OCI-M2 (cell line): ENCODE measurements around the gene DDX17.

Experiments used
- DNase-seq: peaks from one replicate; lab custom pipeline; 2025; ENCODE audit not compliant: unreplicated experiment; lab: John Stamatoyannopoulos, UW

DDX17 gene

DNA sequence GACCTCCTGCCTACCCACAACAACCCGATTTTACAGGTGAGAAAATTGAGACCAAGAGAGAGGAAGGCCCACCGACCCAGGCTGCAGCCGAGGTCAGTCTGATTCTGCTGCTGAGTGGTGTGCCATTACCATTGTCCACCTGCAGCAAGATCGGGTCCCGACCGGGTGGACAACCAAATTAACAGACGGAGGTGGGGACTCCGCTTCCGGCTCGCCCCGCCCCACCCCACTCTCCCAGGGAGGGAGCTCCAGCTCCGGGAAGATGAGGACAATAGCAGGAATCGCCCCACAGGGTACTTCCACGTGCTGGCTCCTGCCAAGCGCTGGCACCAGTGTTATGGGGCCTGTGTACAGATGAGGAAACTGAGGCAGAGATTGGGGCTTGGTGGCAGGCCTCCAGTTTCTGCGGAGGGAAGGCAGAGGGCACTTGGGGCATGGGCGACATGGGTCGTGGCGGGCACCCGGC is 38.6 kb downstream of the DDX17 start:
- no peak for DNase-seq

DNA sequence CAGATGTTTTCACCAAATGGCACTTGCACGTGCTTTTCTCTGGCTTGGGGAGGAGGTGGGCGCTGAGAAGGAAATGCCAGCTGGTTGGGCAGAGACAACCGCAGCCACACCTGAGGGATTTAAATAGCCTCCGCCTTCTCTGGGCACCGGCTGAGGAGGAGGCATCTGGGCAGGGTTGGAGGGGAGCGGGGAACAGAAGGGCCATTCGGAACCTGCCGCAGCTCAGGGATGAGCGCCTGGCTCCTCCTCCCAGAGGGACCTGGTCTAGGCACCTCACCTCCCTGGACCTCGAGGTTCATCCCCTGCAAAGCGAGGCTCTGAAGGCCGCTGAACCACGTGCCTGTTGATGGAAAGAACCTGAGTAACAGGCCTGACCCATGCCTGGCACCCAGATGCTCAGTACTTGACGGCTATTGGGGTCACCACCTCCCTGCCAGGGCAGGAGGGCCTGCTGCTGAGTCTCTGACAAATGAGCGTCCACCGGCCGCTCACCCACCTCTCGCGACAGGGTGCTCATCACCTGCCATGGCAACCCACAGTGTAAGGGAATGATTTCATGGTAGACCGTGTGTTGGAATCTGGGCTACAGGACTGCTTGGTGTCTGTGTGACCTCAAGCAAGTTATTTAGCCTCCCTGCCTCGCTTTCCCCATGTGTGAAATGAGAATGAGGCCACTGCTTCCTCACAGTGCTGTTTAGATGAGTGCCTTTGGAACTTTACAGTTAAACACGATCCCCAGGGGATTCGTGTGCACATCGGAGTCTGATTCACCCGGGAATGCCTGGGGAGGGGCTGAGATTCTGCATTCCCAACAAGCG is 40.2 kb downstream of the DDX17 start:
- no peak for DNase-seq

DNA sequence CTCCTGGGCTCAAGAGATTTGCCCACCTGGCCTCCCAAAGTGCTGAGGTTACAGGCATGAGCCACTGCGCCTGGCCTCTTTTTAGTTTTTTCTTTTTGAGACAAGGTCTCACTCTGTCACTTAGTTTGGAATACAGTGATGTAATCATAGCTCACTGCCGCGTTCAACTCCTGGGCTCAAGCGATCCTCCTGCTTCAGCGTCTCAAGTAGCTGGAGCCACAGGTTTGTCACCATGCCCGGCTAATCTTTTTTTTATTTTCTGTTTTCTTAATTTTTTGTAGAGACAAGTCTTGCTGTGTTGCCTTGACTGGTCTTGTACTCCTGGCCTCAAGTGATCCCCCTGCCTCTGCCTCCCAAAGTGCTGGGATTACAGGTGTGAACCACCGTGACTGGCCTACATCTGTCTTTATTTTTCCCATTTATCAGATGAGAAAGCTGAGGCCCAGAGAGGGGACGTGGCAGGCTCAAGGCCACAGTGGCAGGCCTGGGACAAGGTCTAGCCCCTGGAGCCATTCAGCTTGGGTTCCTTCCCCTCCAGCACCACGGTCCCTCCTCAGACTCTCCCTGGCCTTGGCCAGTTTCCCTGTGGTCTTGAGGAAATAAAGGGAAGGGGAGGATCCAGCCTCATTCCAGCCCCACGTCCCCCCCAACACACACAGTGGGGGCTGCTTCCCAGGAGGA is 41.0 kb downstream of the DDX17 start:
- no peak for DNase-seq

- DNase-seq = no peak
These were observed 42.9 kb downstream of the DDX17 start for GRCh38 chr22:38462960-38463784.

DNA sequence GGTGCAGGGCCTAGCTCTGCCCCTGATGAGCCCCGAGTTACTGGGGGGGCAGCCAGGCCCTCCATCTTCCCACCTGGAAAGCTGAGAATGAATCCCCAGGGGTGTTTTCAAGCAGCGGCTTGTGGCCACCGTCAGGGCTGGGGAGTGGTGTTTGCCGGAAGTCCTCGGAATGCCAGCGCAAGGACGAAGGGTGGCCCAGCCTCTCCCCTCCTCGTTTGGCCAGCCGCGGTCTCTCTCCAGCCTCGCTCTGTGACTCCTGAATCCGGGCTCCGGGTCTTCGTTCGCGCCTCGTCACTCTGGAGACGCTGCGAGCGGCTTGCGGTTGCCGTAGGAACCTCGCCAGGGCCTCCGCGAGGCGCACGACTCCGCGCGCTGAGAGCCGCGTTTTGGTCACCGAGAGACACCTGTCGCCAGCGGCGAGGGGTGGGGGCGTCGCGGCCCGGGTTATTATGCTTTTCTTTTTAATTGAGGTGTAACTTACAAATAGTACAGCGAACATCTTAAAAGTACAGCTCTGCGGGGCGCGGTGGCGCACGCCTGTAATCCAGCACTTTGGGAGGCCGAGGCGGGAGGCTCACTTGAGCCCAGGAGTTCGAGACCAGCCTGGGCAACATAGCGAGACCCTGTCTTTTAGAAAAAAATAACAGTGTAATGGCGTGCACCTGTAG is 44.6 kb downstream of the DDX17 start:
- no peak for DNase-seq

- DNase-seq = no peak
These were observed 45.1 kb downstream of the DDX17 start for GRCh38 chr22:38461057-38461413.

DNA sequence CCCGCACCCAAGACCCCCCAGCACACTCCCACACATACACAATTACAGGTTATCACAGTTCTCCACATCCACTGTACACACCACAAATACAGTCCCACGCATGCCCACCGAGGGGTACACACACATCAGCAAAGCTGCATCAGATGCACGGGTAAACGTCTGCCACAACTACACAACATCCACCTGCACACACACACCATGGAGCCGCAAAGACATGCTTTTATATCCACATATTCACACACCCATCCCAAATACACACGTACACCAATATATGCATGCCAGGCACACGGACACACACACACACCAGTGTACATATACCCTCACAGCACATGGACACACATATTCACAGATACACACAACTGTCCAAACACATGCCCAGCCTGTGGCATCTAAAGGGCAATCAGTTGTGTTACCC is 45.7 kb downstream of the DDX17 start:
- no peak for DNase-seq

GRCh38 chr22:38456841-38457699 is 49.0 kb downstream of the DDX17 start:
- DNase-seq = no peak

GRCh38 chr22:38456272-38456835 is 49.8 kb downstream of the DDX17 start:
- no peak for DNase-seq

GRCh38 chr22:38455530-38456271 is 50.4 kb downstream of the DDX17 start:
- DNase-seq = no peak

DNA sequence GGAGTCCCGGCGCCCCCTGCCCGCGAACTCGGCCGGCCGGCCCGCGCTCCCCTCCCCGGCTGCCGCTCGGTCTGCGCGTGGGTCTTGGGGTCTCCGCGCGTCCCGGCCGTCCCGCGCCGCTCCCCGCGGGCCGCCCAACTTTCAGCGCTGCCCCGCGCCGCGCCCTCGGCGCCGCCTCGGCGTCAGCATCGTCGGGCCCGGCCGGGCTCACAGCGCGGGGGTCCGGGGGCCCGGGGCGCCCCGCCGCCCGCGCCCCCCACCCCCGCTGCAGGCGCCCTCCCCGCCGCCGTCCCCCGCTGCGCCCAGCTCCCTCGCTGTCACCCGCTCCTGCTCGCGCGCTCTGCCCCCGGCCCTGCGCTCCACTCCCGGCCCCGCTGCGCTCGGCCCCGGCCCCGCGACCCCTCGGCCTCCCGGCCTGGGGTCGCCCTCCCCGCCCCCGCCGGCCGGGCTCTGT is 51.0 kb downstream of the DDX17 start, which contains the start of gene KCNJ4:
KCNJ4 (minus strand) TSS at position 124 of the 454 bp plus-strand sequence. CDS start 27,067 bp downstream, outside the sequence.
- DNase-seq = no peak

DNA sequence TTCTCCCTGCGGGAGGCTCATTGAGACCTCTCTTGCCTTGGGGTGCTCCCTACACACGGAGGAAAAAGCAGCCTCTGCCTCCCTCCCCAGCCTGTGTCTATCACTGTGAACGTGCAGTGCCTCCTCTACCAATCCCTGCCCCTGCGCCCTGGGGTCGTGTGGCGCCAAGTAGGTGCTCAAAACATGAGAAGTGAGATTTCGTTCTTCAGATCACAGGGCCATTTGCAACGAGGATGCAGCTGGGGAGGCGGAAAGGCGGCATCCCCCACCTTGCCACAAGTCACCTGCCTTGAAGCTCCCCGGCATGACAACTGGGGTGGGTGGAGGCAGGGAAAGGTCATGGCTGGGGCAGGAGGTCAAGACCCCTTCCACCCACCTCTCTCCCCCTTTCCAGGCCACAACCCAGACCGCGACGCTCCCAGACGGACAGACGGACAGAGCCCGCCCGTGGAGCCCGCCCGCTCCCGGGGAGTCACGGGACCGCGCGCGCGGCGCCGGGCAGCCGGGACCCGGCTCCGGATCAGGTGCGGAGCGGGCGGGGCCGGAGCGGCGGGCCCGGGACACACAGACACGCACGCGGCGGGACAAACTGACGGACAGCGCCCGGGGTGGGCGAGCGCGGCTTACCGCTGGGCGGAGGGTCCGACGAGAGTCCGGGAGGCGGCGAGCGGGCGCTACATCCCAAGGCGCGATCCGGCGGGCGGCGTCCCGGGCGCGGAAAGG is 51.6 kb downstream of the DDX17 start:
- DNase-seq = no peak

GRCh38 chr22:38453996-38454352 is 52.1 kb downstream of the DDX17 start:
- no peak for DNase-seq

DNA sequence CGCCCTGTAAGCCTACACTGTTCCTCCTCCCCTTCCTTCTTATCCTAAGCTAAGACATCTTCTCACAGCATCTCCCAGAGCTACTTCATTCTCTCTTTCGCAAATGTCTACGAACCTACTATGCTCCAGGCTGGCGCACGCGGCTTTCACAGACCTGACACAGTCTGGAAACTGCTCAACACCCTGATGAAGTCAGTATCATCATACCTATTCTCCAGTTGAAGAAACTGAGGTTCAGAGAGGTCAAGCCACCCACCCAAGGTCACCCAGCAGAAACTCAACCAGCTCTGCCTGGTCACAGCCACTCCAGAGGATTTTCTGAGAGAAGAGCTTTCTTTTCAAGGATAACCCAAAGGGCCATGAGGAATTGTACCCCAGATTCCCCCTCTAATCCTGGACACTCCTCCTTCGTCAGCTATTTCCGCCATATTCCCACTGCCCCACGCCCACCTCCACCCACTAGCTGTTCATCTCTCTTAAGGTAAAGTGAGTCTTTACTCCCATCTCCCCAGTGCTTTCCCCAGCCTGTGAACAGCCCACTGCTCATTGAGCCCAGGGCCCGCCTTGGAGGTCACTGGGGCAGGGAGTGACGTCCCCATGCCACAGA is 52.9 kb downstream of the DDX17 start:
- DNase-seq = no peak

- DNase-seq = no peak
These were observed 53.6 kb downstream of the DDX17 start for GRCh38 chr22:38452373-38453065.

DNA sequence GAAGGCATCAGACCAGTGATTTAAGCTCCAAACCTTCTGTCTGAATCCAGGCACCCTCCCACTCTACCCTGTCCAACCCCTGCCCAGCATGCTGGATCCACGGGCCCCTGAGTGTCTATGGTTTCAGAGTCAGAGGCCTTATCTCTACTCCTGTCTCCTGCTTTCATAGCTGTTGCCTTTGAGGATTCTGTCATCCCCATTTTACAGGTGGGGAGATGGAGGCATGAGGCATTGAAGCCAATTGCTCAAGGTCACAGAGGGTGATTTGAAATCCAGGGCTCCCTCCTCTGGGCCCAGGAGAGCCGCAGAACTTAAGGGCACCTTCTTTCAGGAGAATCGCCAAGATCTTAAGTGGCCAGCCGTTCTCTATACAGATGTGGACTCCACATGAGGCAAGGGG is 54.2 kb downstream of the DDX17 start:
- DNase-seq = no peak

DNA sequence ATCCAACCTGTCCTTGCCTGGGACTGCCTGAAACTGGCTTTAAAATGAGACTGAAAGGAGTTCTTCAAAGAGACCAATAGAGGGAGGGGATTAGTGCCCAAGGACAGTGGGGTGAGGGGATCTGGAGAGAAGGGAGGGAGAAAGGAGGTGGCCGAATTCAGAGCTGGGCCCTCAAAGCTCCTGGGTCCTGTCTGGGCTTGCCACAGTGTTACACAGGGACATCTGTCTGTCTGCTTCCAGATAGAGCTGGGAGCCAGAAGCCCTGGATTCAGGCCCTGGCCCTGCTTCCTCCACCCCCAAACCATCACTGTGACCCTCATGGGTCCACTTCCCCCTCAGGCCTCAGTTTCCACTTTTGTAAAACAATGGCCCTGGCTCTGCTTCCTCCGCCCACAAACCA is 54.7 kb downstream of the DDX17 start:
- DNase-seq = no peak
